ENCODE data around the gene CMSS1.

DNA sequence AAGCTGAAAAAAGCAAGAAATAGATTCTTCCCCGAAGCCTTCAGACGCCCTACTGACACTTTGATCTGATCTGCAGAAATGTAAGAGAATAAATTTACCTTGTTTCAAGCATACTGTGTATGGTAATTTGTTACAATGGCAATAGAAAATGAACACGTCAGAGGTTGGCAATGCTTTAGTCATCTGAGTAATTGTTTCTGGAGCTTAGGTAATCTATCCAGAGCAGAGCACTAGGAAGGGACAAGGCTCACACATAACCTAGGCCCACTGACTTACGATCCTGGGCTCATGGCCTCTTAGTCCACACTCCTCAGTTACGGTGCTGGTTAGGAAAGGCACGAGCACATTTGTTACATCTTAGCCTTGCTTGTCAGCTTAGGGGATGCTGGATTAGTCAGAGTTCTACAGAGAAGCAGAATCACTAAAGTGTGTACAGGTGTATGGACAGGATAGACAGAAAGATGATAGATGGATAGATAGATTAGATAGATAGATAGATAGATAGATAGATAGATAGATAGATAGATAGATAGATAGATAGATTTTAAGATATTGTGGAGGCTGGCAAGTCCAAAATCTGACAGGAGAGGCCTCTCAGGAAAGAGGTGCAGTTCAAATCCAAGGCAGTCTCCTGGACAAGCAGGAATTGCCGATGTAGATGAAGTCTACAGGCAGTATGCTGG, 396.4 kb downstream of the CMSS1 start:
- TF ChIP-seq, protein P1, sequence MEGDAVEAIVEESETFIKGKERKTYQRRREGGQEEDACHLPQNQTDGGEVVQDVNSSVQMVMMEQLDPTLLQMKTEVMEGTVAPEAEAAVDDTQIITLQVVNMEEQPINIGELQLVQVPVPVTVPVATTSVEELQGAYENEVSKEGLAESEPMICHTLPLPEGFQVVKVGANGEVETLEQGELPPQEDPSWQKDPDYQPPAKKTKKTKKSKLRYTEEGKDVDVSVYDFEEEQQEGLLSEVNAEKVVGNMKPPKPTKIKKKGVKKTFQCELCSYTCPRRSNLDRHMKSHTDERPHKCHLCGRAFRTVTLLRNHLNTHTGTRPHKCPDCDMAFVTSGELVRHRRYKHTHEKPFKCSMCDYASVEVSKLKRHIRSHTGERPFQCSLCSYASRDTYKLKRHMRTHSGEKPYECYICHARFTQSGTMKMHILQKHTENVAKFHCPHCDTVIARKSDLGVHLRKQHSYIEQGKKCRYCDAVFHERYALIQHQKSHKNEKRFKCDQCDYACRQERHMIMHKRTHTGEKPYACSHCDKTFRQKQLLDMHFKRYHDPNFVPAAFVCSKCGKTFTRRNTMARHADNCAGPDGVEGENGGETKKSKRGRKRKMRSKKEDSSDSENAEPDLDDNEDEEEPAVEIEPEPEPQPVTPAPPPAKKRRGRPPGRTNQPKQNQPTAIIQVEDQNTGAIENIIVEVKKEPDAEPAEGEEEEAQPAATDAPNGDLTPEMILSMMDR (IDR thresholded peaks at IDR 0.05; ENCODE audit: low read depth, low read length, missing input control), result no peak
- TF ChIP-seq, protein P2, sequence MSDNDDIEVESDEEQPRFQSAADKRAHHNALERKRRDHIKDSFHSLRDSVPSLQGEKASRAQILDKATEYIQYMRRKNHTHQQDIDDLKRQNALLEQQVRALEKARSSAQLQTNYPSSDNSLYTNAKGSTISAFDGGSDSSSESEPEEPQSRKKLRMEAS (IDR thresholded peaks at IDR 0.05), result no peak
- TF ChIP-seq YY1 (IDR thresholded peaks at IDR 0.05) (no peak), TAF1 (conservative IDR thresholded peaks at IDR 0.05) (no peak), SP1 (IDR thresholded peaks at IDR 0.05) (no peak), JUND (IDR thresholded peaks at IDR 0.05) (no peak), RAD21 (IDR thresholded peaks at IDR 0.05) (no peak), GABPA (IDR thresholded peaks at IDR 0.05 in 1 of 2, conservative IDR thresholded peaks at IDR 0.05 in 1 of 2) (no peak)
